GM21447 (cell line): Measurements from ENCODE around the gene TOPAZ1.

Experiments
- ATAC-seq: cut with Tn5 transposase; IDR thresholded peaks from one replicate; pipeline ENCODE4 v1.9.1; 2021; ENCODE audit not compliant: unreplicated experiment

The TOPAZ1 gene

DNA sequence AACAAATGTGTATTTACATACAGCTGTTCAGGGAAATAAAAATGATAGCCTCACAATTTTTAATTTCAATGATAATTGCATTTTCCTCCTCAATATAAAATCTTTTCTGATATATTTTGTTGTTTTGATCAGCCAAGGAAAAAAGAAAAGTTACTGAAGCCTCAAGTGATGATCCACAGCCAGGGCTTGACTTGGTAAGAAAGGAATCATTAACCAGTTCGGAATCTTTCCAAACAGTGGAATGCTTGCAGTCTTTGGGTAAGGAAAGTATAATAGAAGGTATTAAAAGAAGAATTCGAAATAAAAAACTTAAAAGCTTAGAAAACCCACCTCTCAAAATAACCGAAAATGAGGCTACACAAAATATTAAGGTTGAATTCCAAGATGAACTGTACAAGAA lies 1.0 kb downstream of the TOPAZ1 start:
- no peak for ATAC-seq

DNA sequence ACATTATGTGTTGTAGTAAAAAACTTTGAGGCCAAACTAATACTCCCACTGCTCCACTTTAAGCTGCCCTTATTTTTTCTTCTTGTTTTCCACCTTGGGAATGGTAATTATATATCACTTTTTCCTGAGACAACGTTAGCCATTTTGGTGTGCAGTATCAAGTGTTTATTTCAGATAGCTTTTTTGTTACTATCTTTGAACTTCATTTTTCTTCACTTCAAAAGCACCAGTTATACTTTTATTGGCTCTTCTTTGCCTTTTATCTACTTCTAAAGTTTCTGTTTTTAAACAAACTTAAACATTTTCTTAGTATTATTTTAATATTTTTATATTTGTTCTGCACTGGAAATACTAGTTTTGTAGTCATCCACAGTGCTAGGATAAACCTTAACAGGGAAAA lies 6.5 kb downstream of the TOPAZ1 start:
- ATAC-seq = no peak

- no peak for ATAC-seq
Measured at GRCh38 chr3:44252332-44252959, 10.8 kb downstream of the TOPAZ1 start.

DNA sequence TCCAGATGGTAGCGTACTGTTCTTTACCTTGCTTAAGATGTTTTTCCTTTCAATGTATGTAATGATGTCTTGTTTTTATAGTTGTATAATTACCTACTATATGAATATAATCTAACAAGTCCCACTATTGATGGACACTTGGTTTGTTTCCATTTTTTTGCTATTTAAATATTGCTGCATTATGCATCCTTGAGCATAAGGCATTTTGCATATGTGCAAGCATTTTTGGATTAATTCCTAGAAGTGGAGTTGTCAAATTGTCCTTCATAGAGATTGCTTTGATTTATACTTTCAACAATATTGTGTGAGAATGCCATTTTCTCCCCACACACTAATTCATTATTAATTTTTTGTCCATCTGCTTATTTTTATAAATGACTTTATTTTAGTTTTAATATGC lies 17.7 kb downstream of the TOPAZ1 start:
- no peak for ATAC-seq

DNA sequence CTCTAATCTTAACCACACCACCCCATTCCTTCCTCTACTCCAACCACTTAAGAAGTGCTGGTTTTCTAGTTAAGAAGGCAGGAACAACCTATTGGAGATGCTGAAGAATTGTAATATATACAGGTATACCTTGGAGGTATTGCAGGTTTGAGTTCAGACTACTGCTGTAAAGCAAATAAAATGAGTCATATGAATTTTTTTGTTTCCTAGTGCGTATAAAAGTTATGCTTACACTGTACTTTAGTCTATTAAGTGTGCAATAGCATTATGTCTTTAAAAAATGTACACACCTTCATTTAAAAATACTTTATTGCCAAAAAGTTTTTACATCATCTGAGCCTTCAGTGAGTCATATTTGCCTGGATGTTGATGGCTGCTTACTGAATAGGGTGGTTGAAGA lies 22.5 kb downstream of the TOPAZ1 start:
- ATAC-seq = no peak

DNA sequence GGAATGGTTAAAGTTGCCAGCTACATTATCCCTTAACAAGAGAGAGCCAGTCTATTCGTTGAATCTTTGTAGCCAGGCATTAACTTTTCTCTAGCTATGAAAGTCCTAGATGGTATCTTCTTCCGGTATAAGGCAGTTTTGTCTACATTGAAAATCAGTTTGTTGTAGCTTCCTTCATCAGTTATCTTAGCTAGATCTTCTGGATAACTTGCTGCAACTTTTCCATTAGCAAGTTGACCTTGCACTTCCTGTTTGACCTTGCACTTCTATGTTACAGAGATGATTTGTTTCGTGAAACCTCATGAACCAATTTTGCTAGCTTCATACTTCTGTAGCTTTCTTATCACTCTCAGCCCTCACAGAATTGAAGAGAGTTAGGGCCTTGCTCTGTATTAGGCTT lies 24.1 kb downstream of the TOPAZ1 start:
- ATAC-seq = no peak

GRCh38 chr3:44272191-44272590 lies 30.5 kb downstream of the TOPAZ1 start:
- no peak for ATAC-seq

- no peak for ATAC-seq
Measured at GRCh38 chr3:44277925-44278324, 36.2 kb downstream of the TOPAZ1 start.

DNA sequence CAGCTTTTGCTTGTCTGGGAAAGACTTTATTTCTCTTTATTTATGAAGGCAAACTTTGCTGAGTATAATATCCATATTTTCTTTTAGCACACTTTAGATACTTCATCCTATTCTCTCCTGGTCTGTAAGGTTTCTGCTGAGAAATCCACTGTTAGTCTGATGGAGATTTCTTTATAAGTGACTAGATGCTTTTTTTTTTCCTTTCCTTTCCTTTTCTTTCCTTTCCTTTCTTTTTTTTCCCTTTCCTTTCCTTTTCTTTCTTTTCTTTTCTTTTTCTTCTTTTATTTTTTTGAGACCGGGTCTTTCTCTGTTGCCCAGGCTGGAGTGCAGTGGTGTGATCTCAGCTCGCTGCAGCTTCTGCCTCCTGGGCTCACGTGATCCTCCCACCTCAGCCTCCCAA lies 38.4 kb downstream of the TOPAZ1 start:
- ATAC-seq = no peak

- no peak for ATAC-seq
Measured at GRCh38 chr3:44280631-44281030, 38.9 kb downstream of the TOPAZ1 start.

- no peak for ATAC-seq
Measured at GRCh38 chr3:44284949-44285348, 43.3 kb downstream of the TOPAZ1 start.

DNA sequence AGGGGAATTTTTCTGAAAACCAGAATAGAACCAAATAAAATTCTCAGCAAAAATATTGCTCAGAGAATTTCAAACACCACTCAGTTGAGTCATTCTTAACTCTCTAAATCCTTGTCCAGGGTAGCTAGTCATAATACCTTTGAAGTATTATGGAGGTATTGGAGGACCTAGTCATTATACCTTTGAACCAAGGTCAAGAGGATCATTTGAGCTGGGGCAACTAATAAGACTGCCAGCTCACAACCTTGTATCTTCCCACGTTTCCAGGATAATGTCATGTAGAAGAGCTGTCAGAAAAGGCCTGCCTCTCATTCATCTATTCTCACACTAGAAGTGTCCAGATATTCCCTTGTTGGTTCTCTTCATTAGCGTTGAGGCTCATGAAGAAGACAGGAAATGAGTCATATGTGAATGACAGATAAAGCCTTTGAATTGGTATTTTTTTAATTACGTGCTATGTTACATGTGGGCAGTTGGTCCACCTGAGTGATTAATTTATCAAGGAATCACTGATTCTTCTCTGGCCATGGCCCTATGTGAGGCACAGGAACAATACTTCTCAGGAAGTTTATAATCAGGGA lies 48.3 kb downstream of the TOPAZ1 start:
- ATAC-seq = no peak

DNA sequence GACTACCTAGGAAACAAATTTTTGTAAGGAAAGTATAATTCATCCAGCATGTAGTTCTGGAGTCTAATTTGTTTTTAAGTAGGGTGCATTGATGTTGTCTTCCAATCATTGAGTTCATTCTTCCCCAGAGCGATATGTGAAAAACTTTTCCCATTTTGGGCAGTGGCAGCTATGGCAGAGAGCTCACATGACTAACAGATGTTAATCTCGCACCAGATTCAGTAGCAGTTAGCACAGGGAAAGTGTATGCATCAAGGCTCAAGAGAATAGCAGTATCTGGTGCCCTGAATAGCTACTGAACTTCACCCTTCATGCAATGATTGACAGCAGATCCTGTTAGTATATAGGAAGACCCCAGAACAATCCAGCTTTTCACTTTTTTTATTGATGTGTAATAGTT lies 50.6 kb downstream of the TOPAZ1 start:
- no peak for ATAC-seq

DNA sequence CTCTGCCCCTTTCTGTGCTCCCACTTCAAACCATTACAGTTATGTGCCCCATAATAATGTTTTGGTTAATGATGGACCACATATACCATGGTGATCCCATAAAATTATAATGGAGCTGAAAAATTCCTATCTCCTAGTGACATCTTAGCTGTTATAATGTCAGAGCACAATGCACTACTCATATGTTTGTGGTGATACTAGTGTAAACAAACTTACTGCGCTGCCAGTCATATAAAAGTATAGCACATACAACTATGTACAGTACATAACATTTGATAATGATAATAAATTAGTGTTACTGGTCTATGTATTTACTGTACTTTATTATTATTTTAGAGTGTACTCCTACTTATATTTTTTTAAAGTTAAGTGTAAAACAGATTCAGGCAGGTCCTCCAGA lies 51.3 kb downstream of the TOPAZ1 start:
- no peak for ATAC-seq

GRCh38 chr3:44297255-44297654 lies 55.6 kb downstream of the TOPAZ1 start:
- ATAC-seq = no peak

- ATAC-seq = no peak
Measured at GRCh38 chr3:44301746-44302145, 60.1 kb downstream of the TOPAZ1 start.

DNA sequence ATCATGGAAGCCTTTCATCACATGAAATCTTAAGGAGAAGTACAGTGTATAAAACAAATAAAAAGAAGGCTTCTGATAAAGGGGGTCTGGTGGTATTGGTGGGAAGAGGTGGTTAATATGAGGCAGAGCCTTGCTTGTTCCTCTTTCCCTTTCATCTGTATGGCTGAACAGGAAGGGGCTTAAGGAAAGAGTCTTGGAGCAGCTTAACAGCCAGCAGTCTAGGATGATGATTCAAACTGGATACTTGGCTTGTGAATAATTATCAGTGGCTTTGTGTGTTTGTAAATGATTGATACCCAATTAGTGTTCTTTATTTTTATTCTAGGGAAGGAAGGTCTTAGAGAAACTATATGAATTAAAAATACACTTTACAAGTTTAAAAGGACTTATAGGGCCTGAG lies 67.8 kb downstream of the TOPAZ1 start:
- ATAC-seq = no peak

GRCh38 chr3:44318891-44319311 lies 77.2 kb downstream of the TOPAZ1 start:
- ATAC-seq = no peak

- ATAC-seq = no peak
Measured at GRCh38 chr3:44321335-44321734, 79.6 kb downstream of the TOPAZ1 start.

DNA sequence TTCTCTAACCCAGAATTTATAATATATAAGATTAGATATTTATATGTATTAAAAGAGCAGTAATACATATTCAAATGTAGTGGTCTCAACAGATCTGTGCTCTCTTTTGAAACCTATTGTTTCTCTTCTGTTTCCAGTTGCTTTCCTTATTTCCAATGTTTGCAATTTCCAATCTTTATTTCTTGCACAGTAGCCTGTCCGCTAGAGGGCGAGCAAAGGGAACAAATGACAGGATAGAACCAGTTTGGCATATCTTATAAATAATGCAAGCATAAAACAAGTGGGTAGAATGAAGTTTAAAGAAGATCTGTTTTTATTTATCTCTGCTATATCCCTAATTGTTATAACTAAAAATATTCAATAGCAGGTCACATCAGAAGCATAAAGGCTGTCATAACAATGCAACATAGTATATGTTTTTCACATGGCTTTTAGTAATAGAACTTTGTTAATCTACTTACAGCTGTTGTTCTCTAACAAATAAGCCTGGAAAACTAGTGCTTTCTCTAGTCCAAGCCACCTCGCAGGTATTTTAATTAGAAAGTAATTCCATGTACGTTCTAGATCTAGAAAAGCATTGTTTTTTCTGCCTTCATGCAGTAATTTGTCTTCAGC lies 81.8 kb downstream of the TOPAZ1 start:
- ATAC-seq = no peak

DNA sequence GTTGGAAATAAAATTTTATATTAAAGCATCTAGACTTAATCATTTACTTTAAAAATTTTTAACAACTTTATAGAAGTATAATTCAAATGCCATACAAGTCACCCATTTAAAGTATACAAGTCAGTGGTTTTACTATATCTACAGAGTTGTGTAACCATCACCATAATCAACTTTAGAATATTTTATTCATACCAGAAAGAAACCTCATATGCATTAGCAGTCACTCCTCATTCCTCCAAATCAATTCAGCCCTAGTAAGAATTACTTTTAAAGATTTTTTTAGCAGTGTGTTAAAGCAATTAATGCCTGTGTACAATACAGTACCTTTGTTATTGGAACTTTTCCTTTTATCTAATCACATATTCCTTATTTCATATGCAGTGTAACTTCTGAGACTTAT lies 82.9 kb downstream of the TOPAZ1 start:
- no peak for ATAC-seq

- no peak for ATAC-seq
Measured at GRCh38 chr3:44326019-44326418, 84.3 kb downstream of the TOPAZ1 start.

DNA sequence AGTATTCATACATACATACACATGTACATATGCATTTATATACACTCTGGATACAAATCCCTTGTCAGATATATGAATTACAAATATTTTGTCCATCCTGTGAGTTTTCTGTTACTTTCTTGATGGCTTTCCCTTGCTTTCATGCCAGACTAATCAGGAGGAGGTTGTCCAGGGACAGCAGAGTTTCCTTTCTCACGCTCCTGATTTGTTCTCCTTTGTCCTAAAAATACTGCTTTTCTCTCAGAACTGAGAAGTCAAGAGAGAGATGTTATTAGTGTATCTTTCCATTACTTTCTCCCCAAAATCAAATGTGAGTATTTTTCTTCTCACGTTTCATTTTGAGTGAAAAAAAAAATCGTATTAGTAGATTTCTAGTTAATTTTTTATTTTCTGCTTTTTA lies 84.8 kb downstream of the TOPAZ1 start:
- ATAC-seq = no peak
